GM23248 (cell line): ENCODE data around the gene PTPRT.

Source experiments
- EZH2 ChIP-seq: fragments of 200-600 bp; sonication (generic); IDR thresholded peaks from 2 replicates; pipeline ENCODE4 v1.6.1; 2018; ENCODE audit warnings: antibody characterized with exemption, mild to moderate bottlenecking; ENCODE audit not compliant: insufficient read depth, poor library complexity, severe bottlenecking
- EZH2phosphoT487 ChIP-seq: fragments of 200-600 bp; sonication (generic); IDR thresholded peaks from 2 replicates; pipeline ENCODE4 v1.6.1; 2018; ENCODE audit warnings: antibody characterized with exemption, moderate library complexity, mild to moderate bottlenecking, low read depth; ENCODE audit not compliant: insufficient read depth

GRCh38 chr20:43028470-43028869 is 161.2 kb downstream of the PTPRT start:
- TF ChIP-seq EZH2phosphoT487 (no peak), EZH2 (no peak)
